MCF 10A (cell line): ENCODE results near the gene CCDC112. TPM values are rescaled to one million over a fixed set of nuclear protein-coding genes. Genes with fewer than 3 reads are reported as not detected.

Experiments used
- BruUV-seq: library from RNA; stranded (reverse); fragments of 400-500 nt; replicated peaks from 2 replicates; lab custom pipeline; 2021; lab: Mats Ljungman, UMichigan
- CTCF ChIA-PET: fragments of 300-600 bp; sonication (Branson Sonifier 250); formaldehyde crosslinking; extraction: SDS; loops from one replicate; lab custom pipeline; 2021; ENCODE audit warnings: antibody characterized with exemption, inconsistent platforms; lab: Yijun Ruan, JAX
- POLR2A ChIA-PET: fragments of 300-600, 350-650 bp; sonication (Branson Sonifier 250); formaldehyde crosslinking; extraction: SDS; loops from one replicate; lab custom pipeline; 2020; ENCODE audit warnings: antibody characterized with exemption, inconsistent platforms; lab: Yijun Ruan, JAX
- DNase-seq: peaks from one replicate; pipeline ENCODE4 v3.0.0-alpha.2; 2018; ENCODE audit not compliant: unreplicated experiment
- H3K27ac Mint-ChIP-seq: one replicate; pipeline ENCODE4 v1.8.0; 2022; ENCODE audit warnings: mild to moderate bottlenecking, low read depth, mixed read lengths; ENCODE audit not compliant: unreplicated experiment
- H3K27me3 Mint-ChIP-seq: one replicate; pipeline ENCODE4 v1.8.0; 2022; ENCODE audit warnings: mixed read lengths; ENCODE audit not compliant: insufficient read depth, unreplicated experiment
- H3K36me3 Mint-ChIP-seq: one replicate; pipeline ENCODE4 v1.8.0; 2022; ENCODE audit warnings: mild to moderate bottlenecking, moderate library complexity, mixed read lengths; ENCODE audit not compliant: insufficient read depth, unreplicated experiment
- H3K4me1 Mint-ChIP-seq: one replicate; pipeline ENCODE4 v1.8.0; 2022; ENCODE audit warnings: mixed read lengths; ENCODE audit not compliant: insufficient read depth, unreplicated experiment
- H3K4me3 Mint-ChIP-seq: one replicate; pipeline ENCODE4 v1.8.0; 2022; ENCODE audit warnings: mild to moderate bottlenecking, moderate library complexity, mixed read lengths; ENCODE audit not compliant: unreplicated experiment
- H3K9me3 Mint-ChIP-seq: one replicate; pipeline ENCODE4 v1.8.0; 2022; ENCODE audit warnings: mixed read lengths; ENCODE audit not compliant: unreplicated experiment
- intact Hi-C: fragments of 100-400 bp; cut with micrococcal nuclease; formaldehyde crosslinking; loops from 2 replicates; pipeline ENCODE4 v1.14.1; 2022
- total RNA-seq: library from RNA; stranded (reverse); gene quantifications from 2 replicates; pipeline ENCODE4 v1.2.3, GENCODE V29; 2022
- TF ChIP-seq, protein P1 (sequence below): fragments of 200-600 bp; IDR thresholded peaks from one replicate; pipeline ENCODE4 v1.8.0; 2022; ENCODE audit warnings: antibody characterized with exemption, mild to moderate bottlenecking; ENCODE audit not compliant: unreplicated experiment

Gene CCDC112
- total RNA-seq, 1 experiment from 2014 or later: 10.7 TPM

DNA sequence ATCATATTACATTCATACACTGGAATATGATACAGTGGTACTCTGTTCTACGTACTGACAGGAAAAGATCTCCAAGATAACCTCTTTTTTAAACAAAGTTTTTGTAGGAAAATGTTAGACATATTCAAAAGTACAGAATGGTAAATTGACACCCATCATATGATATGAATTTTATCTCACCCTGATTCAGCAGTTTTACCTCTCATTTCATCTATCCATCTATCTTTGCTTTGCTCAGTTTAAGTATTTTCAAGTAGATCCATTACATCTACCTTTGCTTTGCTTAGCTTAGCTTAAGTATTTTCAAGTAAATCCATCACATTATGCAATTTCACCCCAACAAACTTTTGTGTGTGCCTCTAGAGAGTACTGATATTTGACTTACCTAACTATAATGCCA lies 14.3 kb downstream of the CCDC112 start:
- intact Hi-C loops: no loop called here
- no TSS peak for BruUV-seq
- ChIA-PET POLR2A (no interaction called here), CTCF (no interaction called here)
- H3K27ac Mint-ChIP-seq: no peak overlapping the region
- TF ChIP-seq, protein P1, sequence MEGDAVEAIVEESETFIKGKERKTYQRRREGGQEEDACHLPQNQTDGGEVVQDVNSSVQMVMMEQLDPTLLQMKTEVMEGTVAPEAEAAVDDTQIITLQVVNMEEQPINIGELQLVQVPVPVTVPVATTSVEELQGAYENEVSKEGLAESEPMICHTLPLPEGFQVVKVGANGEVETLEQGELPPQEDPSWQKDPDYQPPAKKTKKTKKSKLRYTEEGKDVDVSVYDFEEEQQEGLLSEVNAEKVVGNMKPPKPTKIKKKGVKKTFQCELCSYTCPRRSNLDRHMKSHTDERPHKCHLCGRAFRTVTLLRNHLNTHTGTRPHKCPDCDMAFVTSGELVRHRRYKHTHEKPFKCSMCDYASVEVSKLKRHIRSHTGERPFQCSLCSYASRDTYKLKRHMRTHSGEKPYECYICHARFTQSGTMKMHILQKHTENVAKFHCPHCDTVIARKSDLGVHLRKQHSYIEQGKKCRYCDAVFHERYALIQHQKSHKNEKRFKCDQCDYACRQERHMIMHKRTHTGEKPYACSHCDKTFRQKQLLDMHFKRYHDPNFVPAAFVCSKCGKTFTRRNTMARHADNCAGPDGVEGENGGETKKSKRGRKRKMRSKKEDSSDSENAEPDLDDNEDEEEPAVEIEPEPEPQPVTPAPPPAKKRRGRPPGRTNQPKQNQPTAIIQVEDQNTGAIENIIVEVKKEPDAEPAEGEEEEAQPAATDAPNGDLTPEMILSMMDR: no peak
- H3K36me3 Mint-ChIP-seq: peaks cover 7% of the 10 kb centered on the region
- H3K9me3 Mint-ChIP-seq: no peaks in the 10 kb centered on the region
- no peaks in the 10 kb centered on the region for H3K27me3 Mint-ChIP-seq
- H3K4me1 Mint-ChIP-seq: peaks cover 15% of the 10 kb centered on the region
- no peak for DNase-seq
- H3K4me3 Mint-ChIP-seq: no peak overlapping the region

- Mint-ChIP-seq H3K9me3 (no peaks in the 10 kb centered on the region), H3K27ac (no peak overlapping the region), H3K4me3 (no peak overlapping the region), H3K27me3 (no peaks in the 10 kb centered on the region), H3K4me1 (no peaks in the 10 kb centered on the region), H3K36me3 (peaks cover 10% of the 10 kb centered on the region)
- intact Hi-C loops: no loop called here
- DNase-seq: no peak
- no TSS peak for BruUV-seq
- CTCF ChIA-PET: no interaction called here
- POLR2A ChIA-PET: interaction anchor here (1.0 to 1.6 kb wide), 2 partner anchors 11 to 12 kb away, joined by 4 to 5 read pairs; partner anchors contain the start of gene PGGT1B
- TF ChIP-seq, protein P1: no peak
Observed at GRCh38 chr5:115274584-115274983, 21.9 kb downstream of the CCDC112 start.

DNA sequence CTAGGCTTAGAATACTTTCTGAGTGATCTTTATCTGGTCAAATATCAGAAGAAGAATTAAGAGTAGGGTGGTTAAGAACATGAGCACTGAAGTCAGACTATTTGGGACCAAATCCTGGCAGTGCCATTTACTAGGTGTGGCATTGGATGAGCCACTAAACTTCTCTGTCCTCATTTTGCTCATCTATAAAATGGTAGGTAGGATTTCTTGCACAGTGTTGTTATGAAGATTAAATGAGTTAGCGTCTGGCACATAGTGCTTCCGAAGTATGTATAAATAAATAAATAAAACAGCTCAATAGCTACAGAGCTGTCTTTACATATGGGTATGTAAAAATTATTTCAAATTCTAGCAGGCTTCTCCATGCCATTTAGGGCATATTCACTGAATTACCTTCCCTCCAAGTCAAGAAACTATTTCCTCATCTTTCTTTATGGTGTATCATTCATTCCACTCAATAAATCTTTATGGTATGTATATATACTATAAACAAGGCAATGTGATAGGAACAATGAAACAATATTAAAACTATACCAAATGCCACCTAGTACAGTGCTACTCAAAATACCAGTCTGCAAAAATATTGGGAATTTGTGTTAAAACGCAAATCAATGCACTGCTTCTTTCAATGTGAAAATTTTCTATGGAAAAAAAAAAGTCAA lies 24.0 kb downstream of the CCDC112 start:
- DNase-seq: no peak
- Mint-ChIP-seq H3K9me3 (no peaks in the 10 kb centered on the region), H3K36me3 (peaks cover 10% of the 10 kb centered on the region), H3K27ac (no peak overlapping the region), H3K4me1 (no peaks in the 10 kb centered on the region), H3K4me3 (no peak overlapping the region), H3K27me3 (no peaks in the 10 kb centered on the region)
- POLR2A ChIA-PET: interaction anchor here (0.7 to 1.0 kb wide), 2 partner anchors 9 to 11 kb away, joined by 3 to 4 read pairs; no protein-coding TSS in a partner anchor
- TF ChIP-seq, protein P1: no peak
- BruUV-seq: no TSS peak
- intact Hi-C loops: no loop called here
- CTCF ChIA-PET: interaction anchor here (0.6 kb wide), 1 partner anchor 299 kb away, joined by 3 read pairs; no protein-coding TSS in a partner anchor

GRCh38 chr5:115271295-115272050 lies 25.0 kb downstream of the CCDC112 start:
- intact Hi-C loops: no loop called here
- Mint-ChIP-seq H3K36me3 (peaks cover 10% of the 10 kb centered on the region), H3K4me1 (no peaks in the 10 kb centered on the region), H3K27me3 (no peaks in the 10 kb centered on the region), H3K4me3 (no peak overlapping the region), H3K9me3 (no peaks in the 10 kb centered on the region), H3K27ac (no peak overlapping the region)
- TF ChIP-seq, protein P1: no peak
- POLR2A ChIA-PET: interaction anchor here (0.7 kb wide), 1 partner anchor 10 kb away, joined by 3 read pairs; no protein-coding TSS in a partner anchor
- BruUV-seq: no TSS peak
- CTCF ChIA-PET: interaction anchor here (0.6 kb wide), 1 partner anchor 299 kb away, joined by 3 read pairs; no protein-coding TSS in a partner anchor
- no peak for DNase-seq
